Adipocyte (in vitro differentiated cells): ENCODE measurements around the gene TTC39B.
A peak's percentile ranks its signal among the peaks of the same experiment; 100 is the strongest.

Experiments
- DNase-seq: peaks from one replicate; pipeline ENCODE4 v3.0.0-alpha.2; 2015; ENCODE audit warnings: low read depth
- H3K27me3 ChIP-seq: replicated peaks from 2 replicates; pipeline ENCODE4 v1.7.0; 2013; ENCODE audit warnings: mild to moderate bottlenecking, low read length, moderate library complexity; ENCODE audit not compliant: control insufficient read depth, insufficient read depth
- H3K36me3 ChIP-seq: 2 replicates; pipeline ENCODE4 v1.7.0; 2013; ENCODE audit warnings: low read length, mild to moderate bottlenecking, moderate library complexity; ENCODE audit not compliant: control insufficient read depth, insufficient read depth, severe bottlenecking
- H3K4me1 ChIP-seq: 2 replicates; pipeline ENCODE4 v1.7.0; 2013; ENCODE audit warnings: mild to moderate bottlenecking, low read length, moderate library complexity; ENCODE audit not compliant: control insufficient read depth, insufficient read depth
- H3K4me3 ChIP-seq: 2 replicates; pipeline ENCODE4 v1.7.0; 2013; ENCODE audit warnings: mild to moderate bottlenecking, low read length, moderate library complexity
- H3K9ac ChIP-seq: 2 replicates; pipeline ENCODE4 v1.7.0; 2013; ENCODE audit warnings: mild to moderate bottlenecking, low read length, moderate library complexity
- H3K9me3 ChIP-seq: 2 replicates; pipeline ENCODE4 v1.7.0; 2013; ENCODE audit warnings: mild to moderate bottlenecking, low read length, moderate library complexity; ENCODE audit not compliant: control insufficient read depth

Gene TTC39B

DNA sequence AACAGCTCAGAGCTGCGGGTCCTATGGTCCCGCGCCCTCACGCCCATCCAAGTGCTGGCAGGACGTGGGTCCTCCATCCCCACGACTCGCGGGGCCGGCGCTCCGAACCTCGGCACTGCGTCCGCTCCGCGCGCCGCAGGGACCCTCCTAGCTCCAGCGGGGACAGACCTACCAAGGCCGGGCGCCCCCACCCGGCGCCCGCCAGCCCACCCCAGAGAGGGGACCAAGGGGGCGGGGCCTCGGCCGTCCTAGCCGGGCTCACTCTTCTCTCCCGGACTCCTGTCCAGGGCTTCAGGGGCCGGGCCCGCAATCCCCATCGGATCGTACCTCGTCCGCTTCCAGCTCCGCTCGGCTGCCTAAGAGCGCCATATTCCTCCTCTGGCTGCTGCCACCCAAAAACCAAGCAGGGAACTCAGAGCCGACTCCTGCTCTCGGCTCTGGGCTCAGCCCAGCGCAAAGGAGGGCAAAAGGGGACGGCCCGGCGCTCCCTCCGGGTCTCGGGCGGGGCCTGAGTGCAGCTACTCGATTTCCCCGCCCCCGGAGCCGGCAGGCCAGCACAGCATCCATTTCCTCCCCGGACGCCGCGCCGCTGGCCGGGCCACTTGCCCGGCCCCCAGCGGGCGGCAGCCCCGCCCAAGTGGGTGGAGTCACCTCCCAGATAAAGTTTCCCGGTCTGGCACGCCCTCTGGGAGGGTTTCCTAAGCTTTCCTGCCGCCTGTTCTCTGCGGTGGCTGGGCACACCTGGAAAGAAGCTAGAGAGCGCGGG, at the start of gene TTC39B:
TSS of gene TTC39B (minus strand) at position 460 of the 766 bp plus-strand sequence. CDS start at position 369, 91 bp downstream.
- H3K9me3 ChIP-seq, result no peaks in the 10 kb centered on the region

GRCh38 chr9:15355669-15356068, 48.7 kb upstream of the TTC39B start:
- Histone ChIP-seq H3K4me1 (no peaks in the 10 kb centered on the region), H3K27me3 (peaks cover 5% of the 10 kb centered on the region), H3K36me3 (no peaks in the 10 kb centered on the region), H3K4me3 (no peak overlapping the region), H3K9ac (no peak overlapping the region), H3K9me3 (no peaks in the 10 kb centered on the region)
- DNase-seq, result no peak

More for the DNA sequence above, at the start of gene TTC39B:
- Histone ChIP-seq H3K36me3 (no peaks in the 10 kb centered on the region), H3K4me3 (peak within 1 kb of the TSS; percentile 97), H3K27me3 (no peaks in the 10 kb centered on the region), H3K4me1 (peaks cover 27% of the 10 kb centered on the region), H3K9ac (peak within 1 kb of the TSS; percentile 90)
- DNase-seq, result peak; percentile 98

DNA sequence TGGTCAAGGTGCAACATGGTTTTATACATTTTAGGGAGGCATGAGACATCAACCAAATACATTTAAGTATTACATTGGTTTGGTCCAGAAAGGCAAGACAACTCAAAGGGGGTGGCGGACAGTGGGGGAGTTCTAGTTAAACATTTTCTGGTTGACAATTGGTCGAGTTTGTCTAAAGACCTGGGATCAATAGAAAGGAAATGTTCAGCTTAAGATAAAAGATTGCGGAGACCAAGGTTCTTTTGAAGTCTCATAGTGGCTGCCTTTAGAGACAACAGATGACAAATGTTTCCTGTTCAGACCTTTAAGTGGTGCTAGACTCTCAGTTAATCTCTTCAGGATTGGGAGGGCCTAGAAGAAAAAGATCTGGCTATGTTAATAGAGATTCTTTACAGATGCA, 47.7 kb upstream of the TTC39B start:
- no peak overlapping the region for H3K4me3 ChIP-seq
- no peaks in the 10 kb centered on the region for H3K4me1 ChIP-seq
- no peaks in the 10 kb centered on the region for H3K36me3 ChIP-seq
- DNase-seq, result no peak
- H3K9ac ChIP-seq, result no peak overlapping the region
- H3K27me3 ChIP-seq, result peaks cover 5% of the 10 kb centered on the region
- no peaks in the 10 kb centered on the region for H3K9me3 ChIP-seq

- H3K9ac ChIP-seq, result no peak overlapping the region
Measured at GRCh38 chr9:15353892-15354291, 46.9 kb upstream of the TTC39B start.

DNA sequence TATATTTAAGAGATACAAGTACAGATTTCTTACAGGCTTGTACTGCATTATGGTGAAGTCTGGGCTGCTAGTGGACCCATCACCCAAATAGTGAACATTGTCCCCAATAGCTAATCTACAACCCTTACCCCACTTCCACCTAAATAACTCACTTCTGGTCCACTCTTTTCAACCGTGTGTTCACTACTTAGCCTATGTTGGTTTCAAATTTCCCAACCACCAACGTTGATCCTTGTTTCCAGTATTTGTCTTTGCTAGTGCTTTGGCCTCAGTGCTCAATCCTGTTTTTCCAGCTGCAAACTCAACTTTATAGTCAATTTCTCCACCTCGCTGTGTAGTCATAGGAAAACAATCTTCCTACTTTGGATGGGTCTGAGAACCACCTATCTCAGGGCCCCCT, 45.3 kb upstream of the TTC39B start:
- no peaks in the 10 kb centered on the region for H3K36me3 ChIP-seq
- no peaks in the 10 kb centered on the region for H3K4me1 ChIP-seq
- DNase-seq, result no peak
- peaks cover 5% of the 10 kb centered on the region for H3K27me3 ChIP-seq
- H3K4me3 ChIP-seq, result no peak overlapping the region
- no peak overlapping the region for H3K9ac ChIP-seq
- no peaks in the 10 kb centered on the region for H3K9me3 ChIP-seq

More at GRCh38 chr9:15353892-15354291, 46.9 kb upstream of the TTC39B start:
- no peaks in the 10 kb centered on the region for H3K36me3 ChIP-seq
- no peaks in the 10 kb centered on the region for H3K9me3 ChIP-seq
- no peak overlapping the region for H3K4me3 ChIP-seq
- H3K27me3 ChIP-seq, result peaks cover 5% of the 10 kb centered on the region
- no peak for DNase-seq
- no peaks in the 10 kb centered on the region for H3K4me1 ChIP-seq

- Histone ChIP-seq H3K4me1 (no peaks in the 10 kb centered on the region), H3K27me3 (peaks cover 5% of the 10 kb centered on the region), H3K4me3 (no peak overlapping the region), H3K9me3 (no peaks in the 10 kb centered on the region), H3K36me3 (no peaks in the 10 kb centered on the region), H3K9ac (no peak overlapping the region)
- DNase-seq, result peak; percentile 42
Measured at GRCh38 chr9:15349892-15350761, 43.1 kb upstream of the TTC39B start.

- Histone ChIP-seq H3K4me3 (no peak overlapping the region), H3K9ac (no peak overlapping the region), H3K9me3 (no peaks in the 10 kb centered on the region), H3K36me3 (no peaks in the 10 kb centered on the region), H3K4me1 (no peaks in the 10 kb centered on the region), H3K27me3 (no peaks in the 10 kb centered on the region)
- no peak for DNase-seq
Measured at GRCh38 chr9:15346837-15347236, 39.8 kb upstream of the TTC39B start.

DNA sequence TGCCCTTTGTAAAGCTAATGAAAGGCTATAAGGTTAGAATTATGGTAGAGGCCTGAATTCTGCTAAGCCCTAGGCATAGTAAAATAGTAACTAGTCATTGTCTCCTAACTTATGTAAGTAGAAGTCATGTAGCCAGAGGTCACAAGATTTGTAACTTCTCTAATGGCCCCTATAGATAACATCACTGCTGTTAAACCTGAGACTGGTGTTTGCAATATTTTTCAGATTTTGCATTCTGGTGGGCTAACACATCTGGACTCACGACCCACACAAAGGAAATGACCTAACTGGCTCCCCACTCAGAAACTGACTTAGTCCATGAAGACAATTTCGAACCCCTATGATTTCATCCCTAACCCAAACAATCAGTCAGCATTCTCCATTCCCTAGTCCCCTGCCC, 37.2 kb upstream of the TTC39B start:
- Histone ChIP-seq H3K4me1 (no peaks in the 10 kb centered on the region), H3K36me3 (no peaks in the 10 kb centered on the region), H3K4me3 (no peak overlapping the region), H3K27me3 (no peaks in the 10 kb centered on the region), H3K9ac (no peak overlapping the region), H3K9me3 (no peaks in the 10 kb centered on the region)
- DNase-seq, result no peak

DNA sequence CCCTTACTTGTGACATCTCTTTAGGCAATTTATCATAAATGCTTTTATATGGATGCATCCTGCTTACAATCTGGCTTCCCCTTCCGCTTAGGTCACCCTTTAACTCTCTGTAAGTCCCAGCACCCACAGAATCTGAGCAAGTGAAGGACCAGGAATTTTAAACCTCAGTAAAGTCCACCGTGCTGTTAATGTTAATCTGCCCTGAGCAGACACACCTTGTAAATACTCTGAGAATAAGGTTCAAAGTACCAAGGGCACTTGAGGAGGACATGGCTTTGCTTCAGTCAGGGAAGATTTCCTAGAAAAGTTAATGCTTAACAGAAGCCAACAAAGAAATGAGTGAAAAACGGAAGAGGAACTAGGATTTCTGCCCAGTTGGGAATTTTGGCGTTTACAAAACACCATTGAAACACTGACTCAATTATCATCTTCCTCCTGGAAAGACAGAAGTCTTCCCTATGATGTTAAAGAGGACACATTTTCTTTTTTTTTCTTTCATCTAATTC, 26.4 kb upstream of the TTC39B start:
- H3K4me3 ChIP-seq, result no peak overlapping the region
- DNase-seq, result no peak
- peaks cover 11% of the 10 kb centered on the region for H3K27me3 ChIP-seq

DNA sequence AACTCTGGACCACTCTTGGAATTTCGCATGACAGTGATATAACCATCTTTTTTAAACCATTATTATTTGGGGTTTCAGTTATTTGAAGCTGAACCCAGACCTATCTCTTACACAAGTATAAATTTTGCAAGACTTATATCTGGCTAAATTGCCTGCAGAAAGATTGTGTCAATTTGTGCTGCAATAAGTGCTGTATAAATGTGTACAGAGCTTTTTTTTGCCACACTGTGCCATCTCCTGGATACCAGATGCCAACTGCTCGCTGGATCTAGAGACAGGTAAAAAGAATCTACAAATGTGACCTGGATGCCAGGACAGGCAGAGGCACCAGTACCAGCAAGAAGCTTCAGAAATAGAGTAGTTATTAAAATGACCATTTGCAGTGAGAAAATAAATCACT, 25.9 kb upstream of the TTC39B start:
- peaks cover 11% of the 10 kb centered on the region for H3K27me3 ChIP-seq
- no peak overlapping the region for H3K9ac ChIP-seq
- peaks cover 3% of the 10 kb centered on the region for H3K9me3 ChIP-seq
- H3K4me1 ChIP-seq, result peaks cover 4% of the 10 kb centered on the region
- DNase-seq, result no peak
- no peak overlapping the region for H3K4me3 ChIP-seq
- H3K36me3 ChIP-seq, result no peaks in the 10 kb centered on the region

More for the DNA sequence above, 26.4 kb upstream of the TTC39B start:
- Histone ChIP-seq H3K4me1 (peaks cover 4% of the 10 kb centered on the region), H3K9ac (no peak overlapping the region), H3K36me3 (no peaks in the 10 kb centered on the region), H3K9me3 (peaks cover 3% of the 10 kb centered on the region)

- DNase-seq, result no peak
- Histone ChIP-seq H3K36me3 (no peaks in the 10 kb centered on the region), H3K4me3 (no peak overlapping the region), H3K9me3 (peaks cover 3% of the 10 kb centered on the region), H3K4me1 (peaks cover 4% of the 10 kb centered on the region), H3K9ac (no peak overlapping the region), H3K27me3 (peaks cover 2% of the 10 kb centered on the region)
Measured at GRCh38 chr9:15329539-15330109, 22.6 kb upstream of the TTC39B start.
